Measurements from ENCODE around the gene SLC22A23. TPM values are rescaled to one million over a fixed set of nuclear protein-coding genes. Genes with fewer than 3 reads are reported as not detected.

SLC22A23 gene
- total RNA-seq, 1 experiment from 2014 or later, result 38.2 TPM

DNA sequence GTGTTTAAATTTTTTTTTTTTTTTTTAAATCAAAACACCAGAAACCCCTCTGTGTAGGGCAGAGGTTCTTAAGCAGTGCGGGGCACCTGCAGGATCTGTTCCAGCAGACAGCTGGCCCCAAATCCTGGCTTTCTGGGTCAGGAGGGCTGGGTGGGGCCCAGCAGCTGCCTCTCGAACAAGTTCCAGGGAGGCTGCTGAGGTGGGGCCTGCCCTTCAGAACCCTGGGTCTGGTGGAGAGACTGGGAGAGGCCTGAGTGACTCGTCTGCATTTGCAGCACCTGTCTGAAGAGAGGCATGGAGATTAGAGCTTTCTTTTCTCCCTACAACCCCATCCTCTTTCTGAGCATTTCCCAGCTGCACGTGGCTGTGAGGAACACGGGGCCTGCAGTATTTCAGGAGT is 189.7 kb downstream of the SLC22A23 start:
- Mint-ChIP-seq H3K4me3 (no peak overlapping the region), H3K36me3 (peaks cover 64% of the 10 kb centered on the region), H3K27me3 (ENCODE audit: low read depth) (no peaks in the 10 kb centered on the region), H3K27ac (peak overlapping the region; percentile 79; the same call in 1 of the 2 replicates), H3K9me3 (no peaks in the 10 kb centered on the region; the same call in 1 of the 2 replicates), H3K4me1 (peaks cover 8% of the 10 kb centered on the region)
- TF ChIP-seq ZNF219 (CRISPR knock-in tag; IDR thresholded peaks at IDR 0.05; ENCODE audit: borderline replicate concordance) (no peak), PRRX2 (CRISPR knock-in tag; IDR thresholded peaks at IDR 0.05) (no peak), EMX1 (CRISPR knock-in tag; IDR thresholded peaks at IDR 0.05) (no peak), NFE2L1 (CRISPR knock-in tag; IDR thresholded peaks at IDR 0.05) (no peak), NR3C1 (CRISPR knock-in tag; conservative IDR thresholded peaks at IDR 0.05; ENCODE audit: low read depth) (no peak), ZNF671 (CRISPR knock-in tag; IDR thresholded peaks at IDR 0.05) (no peak), MYBL2 (CRISPR knock-in tag; IDR thresholded peaks at IDR 0.05) (no peak), SMAD3 (CRISPR knock-in tag; IDR thresholded peaks at IDR 0.05; ENCODE audit: borderline replicate concordance) (no peak), SOX15 (CRISPR knock-in tag; IDR thresholded peaks at IDR 0.05) (no peak), ZNF232 (CRISPR knock-in tag; IDR thresholded peaks at IDR 0.05) (no peak), IRF2 (CRISPR knock-in tag; IDR thresholded peaks at IDR 0.05; ENCODE audit: borderline replicate concordance, low read depth) (no peak)
- TF ChIP-seq, protein P1, sequence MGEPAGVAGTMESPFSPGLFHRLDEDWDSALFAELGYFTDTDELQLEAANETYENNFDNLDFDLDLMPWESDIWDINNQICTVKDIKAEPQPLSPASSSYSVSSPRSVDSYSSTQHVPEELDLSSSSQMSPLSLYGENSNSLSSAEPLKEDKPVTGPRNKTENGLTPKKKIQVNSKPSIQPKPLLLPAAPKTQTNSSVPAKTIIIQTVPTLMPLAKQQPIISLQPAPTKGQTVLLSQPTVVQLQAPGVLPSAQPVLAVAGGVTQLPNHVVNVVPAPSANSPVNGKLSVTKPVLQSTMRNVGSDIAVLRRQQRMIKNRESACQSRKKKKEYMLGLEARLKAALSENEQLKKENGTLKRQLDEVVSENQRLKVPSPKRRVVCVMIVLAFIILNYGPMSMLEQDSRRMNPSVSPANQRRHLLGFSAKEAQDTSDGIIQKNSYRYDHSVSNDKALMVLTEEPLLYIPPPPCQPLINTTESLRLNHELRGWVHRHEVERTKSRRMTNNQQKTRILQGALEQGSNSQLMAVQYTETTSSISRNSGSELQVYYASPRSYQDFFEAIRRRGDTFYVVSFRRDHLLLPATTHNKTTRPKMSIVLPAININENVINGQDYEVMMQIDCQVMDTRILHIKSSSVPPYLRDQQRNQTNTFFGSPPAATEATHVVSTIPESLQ (CRISPR knock-in tag; IDR thresholded peaks at IDR 0.05), result no peak
- TF ChIP-seq, protein P2, sequence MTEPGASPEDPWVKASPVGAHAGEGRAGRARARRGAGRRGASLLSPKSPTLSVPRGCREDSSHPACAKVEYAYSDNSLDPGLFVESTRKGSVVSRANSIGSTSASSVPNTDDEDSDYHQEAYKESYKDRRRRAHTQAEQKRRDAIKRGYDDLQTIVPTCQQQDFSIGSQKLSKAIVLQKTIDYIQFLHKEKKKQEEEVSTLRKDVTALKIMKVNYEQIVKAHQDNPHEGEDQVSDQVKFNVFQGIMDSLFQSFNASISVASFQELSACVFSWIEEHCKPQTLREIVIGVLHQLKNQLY (CRISPR knock-in tag; IDR thresholded peaks at IDR 0.05), result no peak
- TF ChIP-seq, protein P3, sequence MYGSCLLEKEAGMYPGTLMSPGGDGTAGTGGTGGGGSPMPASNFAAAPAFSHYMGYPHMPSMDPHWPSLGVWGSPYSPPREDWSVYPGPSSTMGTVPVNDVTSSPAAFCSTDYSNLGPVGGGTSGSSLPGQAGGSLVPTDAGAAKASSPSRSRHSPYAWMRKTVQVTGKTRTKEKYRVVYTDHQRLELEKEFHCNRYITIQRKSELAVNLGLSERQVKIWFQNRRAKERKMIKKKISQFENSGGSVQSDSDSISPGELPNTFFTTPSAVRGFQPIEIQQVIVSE (CRISPR knock-in tag; IDR thresholded peaks at IDR 0.05; ENCODE audit: borderline replicate concordance), result no peak
- TF ChIP-seq, protein P4, sequence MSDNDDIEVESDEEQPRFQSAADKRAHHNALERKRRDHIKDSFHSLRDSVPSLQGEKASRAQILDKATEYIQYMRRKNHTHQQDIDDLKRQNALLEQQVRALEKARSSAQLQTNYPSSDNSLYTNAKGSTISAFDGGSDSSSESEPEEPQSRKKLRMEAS (CRISPR knock-in tag; IDR thresholded peaks at IDR 0.05), result no peak
- TF ChIP-seq, protein P5, sequence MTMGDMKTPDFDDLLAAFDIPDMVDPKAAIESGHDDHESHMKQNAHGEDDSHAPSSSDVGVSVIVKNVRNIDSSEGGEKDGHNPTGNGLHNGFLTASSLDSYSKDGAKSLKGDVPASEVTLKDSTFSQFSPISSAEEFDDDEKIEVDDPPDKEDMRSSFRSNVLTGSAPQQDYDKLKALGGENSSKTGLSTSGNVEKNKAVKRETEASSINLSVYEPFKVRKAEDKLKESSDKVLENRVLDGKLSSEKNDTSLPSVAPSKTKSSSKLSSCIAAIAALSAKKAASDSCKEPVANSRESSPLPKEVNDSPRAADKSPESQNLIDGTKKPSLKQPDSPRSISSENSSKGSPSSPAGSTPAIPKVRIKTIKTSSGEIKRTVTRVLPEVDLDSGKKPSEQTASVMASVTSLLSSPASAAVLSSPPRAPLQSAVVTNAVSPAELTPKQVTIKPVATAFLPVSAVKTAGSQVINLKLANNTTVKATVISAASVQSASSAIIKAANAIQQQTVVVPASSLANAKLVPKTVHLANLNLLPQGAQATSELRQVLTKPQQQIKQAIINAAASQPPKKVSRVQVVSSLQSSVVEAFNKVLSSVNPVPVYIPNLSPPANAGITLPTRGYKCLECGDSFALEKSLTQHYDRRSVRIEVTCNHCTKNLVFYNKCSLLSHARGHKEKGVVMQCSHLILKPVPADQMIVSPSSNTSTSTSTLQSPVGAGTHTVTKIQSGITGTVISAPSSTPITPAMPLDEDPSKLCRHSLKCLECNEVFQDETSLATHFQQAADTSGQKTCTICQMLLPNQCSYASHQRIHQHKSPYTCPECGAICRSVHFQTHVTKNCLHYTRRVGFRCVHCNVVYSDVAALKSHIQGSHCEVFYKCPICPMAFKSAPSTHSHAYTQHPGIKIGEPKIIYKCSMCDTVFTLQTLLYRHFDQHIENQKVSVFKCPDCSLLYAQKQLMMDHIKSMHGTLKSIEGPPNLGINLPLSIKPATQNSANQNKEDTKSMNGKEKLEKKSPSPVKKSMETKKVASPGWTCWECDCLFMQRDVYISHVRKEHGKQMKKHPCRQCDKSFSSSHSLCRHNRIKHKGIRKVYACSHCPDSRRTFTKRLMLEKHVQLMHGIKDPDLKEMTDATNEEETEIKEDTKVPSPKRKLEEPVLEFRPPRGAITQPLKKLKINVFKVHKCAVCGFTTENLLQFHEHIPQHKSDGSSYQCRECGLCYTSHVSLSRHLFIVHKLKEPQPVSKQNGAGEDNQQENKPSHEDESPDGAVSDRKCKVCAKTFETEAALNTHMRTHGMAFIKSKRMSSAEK (CRISPR knock-in tag; IDR thresholded peaks at IDR 0.05; ENCODE audit: borderline replicate concordance), result no peak
- DNase-seq (ENCODE audit: low spot score) (no peak), ATAC-seq (no peak)
- CTCF ChIA-PET, result interaction anchor here (0.7 kb wide), 1 partner anchor 465 kb away, joined by 3 read pairs; no protein-coding TSS in a partner anchor
- POLR2A ChIA-PET, result no interaction called here

DNA sequence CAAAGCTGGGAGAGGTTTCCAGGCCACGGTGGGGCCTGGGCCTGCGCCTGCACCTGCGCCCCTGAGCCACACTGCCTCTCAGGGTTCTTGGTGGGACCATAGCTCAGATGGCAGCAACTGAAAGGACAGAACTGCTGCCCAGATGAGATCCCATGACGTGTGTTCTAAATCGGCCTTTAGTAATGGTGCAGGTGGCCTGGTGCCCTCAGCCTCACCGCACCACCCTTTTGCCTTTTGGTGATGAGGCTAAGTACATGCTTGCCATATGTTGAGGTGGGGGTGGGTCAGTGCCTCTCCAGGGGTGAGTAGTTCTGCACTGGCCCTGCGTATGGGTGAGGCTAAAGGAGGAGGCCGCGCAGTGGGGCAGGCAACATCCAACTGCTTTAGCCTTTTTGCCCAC is 190.7 kb downstream of the SLC22A23 start:
- Mint-ChIP-seq H3K27me3 (ENCODE audit: low read depth) (no peaks in the 10 kb centered on the region), H3K9me3 (no peaks in the 10 kb centered on the region; the same call in 1 of the 2 replicates), H3K4me3 (no peak overlapping the region), H3K36me3 (peaks cover 54% of the 10 kb centered on the region), H3K4me1 (peaks cover 16% of the 10 kb centered on the region), H3K27ac (0 out of 2 replicates have a peak overlapping the region, but pooled peaks have one; percentile 24)
- ChIA-PET CTCF (interaction anchor here (2.0 kb wide), 1 partner anchor 15 kb away, joined by 10 read pairs; no protein-coding TSS in a partner anchor), POLR2A (no interaction called here)
- ATAC-seq (no peak), DNase-seq (ENCODE audit: low spot score) (no peak)
- no peak for TF ChIP-seq RORB (CRISPR knock-in tag; IDR thresholded peaks at IDR 0.05)
- TF ChIP-seq ELF4 (CRISPR knock-in tag; IDR thresholded peaks at IDR 0.05; ENCODE audit: low read depth), result no peak
- TF ChIP-seq FOXJ3 (CRISPR knock-in tag; IDR thresholded peaks at IDR 0.05; ENCODE audit: borderline replicate concordance), result no peak
- no peak for TF ChIP-seq JUN (CRISPR knock-in tag; IDR thresholded peaks at IDR 0.05)
- no peak for TF ChIP-seq HMGA2 (CRISPR knock-in tag; IDR thresholded peaks at IDR 0.05)
- TF ChIP-seq, protein P6, sequence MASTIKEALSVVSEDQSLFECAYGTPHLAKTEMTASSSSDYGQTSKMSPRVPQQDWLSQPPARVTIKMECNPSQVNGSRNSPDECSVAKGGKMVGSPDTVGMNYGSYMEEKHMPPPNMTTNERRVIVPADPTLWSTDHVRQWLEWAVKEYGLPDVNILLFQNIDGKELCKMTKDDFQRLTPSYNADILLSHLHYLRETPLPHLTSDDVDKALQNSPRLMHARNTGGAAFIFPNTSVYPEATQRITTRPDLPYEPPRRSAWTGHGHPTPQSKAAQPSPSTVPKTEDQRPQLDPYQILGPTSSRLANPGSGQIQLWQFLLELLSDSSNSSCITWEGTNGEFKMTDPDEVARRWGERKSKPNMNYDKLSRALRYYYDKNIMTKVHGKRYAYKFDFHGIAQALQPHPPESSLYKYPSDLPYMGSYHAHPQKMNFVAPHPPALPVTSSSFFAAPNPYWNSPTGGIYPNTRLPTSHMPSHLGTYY (CRISPR knock-in tag; IDR thresholded peaks at IDR 0.05), result no peak
- no peak for TF ChIP-seq NR1H2 (CRISPR knock-in tag; IDR thresholded peaks at IDR 0.05)
- no peak for TF ChIP-seq SP1 (CRISPR knock-in tag; conservative IDR thresholded peaks at IDR 0.05)
